ENCODE data around the gene MAN2B2. TPM values are rescaled to one million over a fixed set of nuclear protein-coding genes. Genes with fewer than 3 reads are reported as not detected.
"Not testable (repeated sequence)": the region's sequence is repeated elsewhere in the genome, so short reads cannot be mapped to it uniquely, and the experiment has no call there.

MAN2B2 gene
- total RNA-seq, 4 donors from 2014 or later: 17.5 to 55.9 (median 27.6) TPM

GRCh38 chr4:6644792-6645530 is 70.0 kb downstream of the MAN2B2 start:
- intact Hi-C loops (cut with DNase I; ENCODE audit: low total_unique reads): loop anchor here (10.0 kb wide), 1 partner anchor 60 kb away; the partner anchor contains the start of gene MRFAP1L1
- H3K36me3 ChIP-seq: peaks cover 0 to 4% (median 0%) of the 10 kb centered on the region in 4 donors
- WGBS, 2 donors (ENCODE audit: low coverage in 1 of 2): 73 to 97% methylated on average over 3 to 5 of the region's 5 CpGs
- in situ Hi-C loops (cut with MboI; ENCODE audit: low pct_ligation_motif_present in 1 of 4, low pct_unique_long_range_greater_than_20kb in 1 of 4, low sequenced_read_pairs in 3 of 4): no loop called here
- no peaks in the 10 kb centered on the region for H3K9me3 ChIP-seq
- no peak for DNase-seq
- H3K27ac ChIP-seq: no peak overlapping the region
- TF ChIP-seq POLR2A (IDR thresholded peaks at IDR 0.05): no peak
- no peak for TF ChIP-seq EP300 (IDR thresholded peaks at IDR 0.05; ENCODE audit: low read depth)
- no peak for TF ChIP-seq POLR2AphosphoS5 (IDR thresholded peaks at IDR 0.05)
- TF ChIP-seq, protein P1, sequence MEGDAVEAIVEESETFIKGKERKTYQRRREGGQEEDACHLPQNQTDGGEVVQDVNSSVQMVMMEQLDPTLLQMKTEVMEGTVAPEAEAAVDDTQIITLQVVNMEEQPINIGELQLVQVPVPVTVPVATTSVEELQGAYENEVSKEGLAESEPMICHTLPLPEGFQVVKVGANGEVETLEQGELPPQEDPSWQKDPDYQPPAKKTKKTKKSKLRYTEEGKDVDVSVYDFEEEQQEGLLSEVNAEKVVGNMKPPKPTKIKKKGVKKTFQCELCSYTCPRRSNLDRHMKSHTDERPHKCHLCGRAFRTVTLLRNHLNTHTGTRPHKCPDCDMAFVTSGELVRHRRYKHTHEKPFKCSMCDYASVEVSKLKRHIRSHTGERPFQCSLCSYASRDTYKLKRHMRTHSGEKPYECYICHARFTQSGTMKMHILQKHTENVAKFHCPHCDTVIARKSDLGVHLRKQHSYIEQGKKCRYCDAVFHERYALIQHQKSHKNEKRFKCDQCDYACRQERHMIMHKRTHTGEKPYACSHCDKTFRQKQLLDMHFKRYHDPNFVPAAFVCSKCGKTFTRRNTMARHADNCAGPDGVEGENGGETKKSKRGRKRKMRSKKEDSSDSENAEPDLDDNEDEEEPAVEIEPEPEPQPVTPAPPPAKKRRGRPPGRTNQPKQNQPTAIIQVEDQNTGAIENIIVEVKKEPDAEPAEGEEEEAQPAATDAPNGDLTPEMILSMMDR (IDR thresholded peaks at IDR 0.05): no peak
- no peak overlapping the region for H3K4me3 ChIP-seq
- peaks cover 10 to 24% (median 18%) of the 10 kb centered on the region in 4 donors for H3K4me1 ChIP-seq
- H3K27me3 ChIP-seq: no peaks in the 10 kb centered on the region

DNA sequence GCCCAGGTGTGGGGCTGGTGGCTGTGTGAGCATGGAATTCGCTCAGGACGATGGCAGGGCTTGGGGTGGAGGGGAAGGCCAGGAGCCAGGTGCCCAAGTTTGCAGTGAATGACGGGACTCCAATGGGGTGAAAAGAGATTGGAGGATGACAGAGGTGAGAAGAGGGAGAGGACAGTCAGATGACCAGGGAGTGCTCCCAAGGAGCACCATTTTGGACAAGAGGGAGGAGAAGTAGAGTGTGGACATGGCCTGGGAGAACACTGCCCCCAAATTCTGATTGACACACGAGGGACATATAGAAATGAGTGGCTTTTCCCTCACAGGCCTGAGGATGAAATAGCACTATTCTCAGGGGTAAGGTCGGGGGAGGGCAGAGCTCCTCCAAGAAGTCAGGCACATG is 72.2 kb downstream of the MAN2B2 start:
- DNase-seq: no peak
- H3K36me3 ChIP-seq: peaks cover 0 to 4% (median 0%) of the 10 kb centered on the region in 4 donors
- no peaks in the 10 kb centered on the region for H3K9me3 ChIP-seq
- no peak overlapping the region for H3K27ac ChIP-seq
- TF ChIP-seq, protein P1 (IDR thresholded peaks at IDR 0.05): no peak
- intact Hi-C loops (cut with DNase I; ENCODE audit: low total_unique reads) (loop anchor here (10.0 kb wide), 1 partner anchor 58 kb away; the partner anchor contains the start of gene MRFAP1L1), in situ Hi-C loops (cut with MboI; ENCODE audit: low pct_ligation_motif_present in 1 of 4, low pct_unique_long_range_greater_than_20kb in 1 of 4, low sequenced_read_pairs in 3 of 4) (no loop called here)
- WGBS, 2 donors (ENCODE audit: low coverage in 1 of 2): 77 to 86% methylated on average over 2 to 5 of the region's 5 CpGs
- peaks cover 5 to 12% (median 10%) of the 10 kb centered on the region in 4 donors for H3K4me1 ChIP-seq
- no peak overlapping the region for H3K4me3 ChIP-seq
- H3K27me3 ChIP-seq: no peaks in the 10 kb centered on the region

DNA sequence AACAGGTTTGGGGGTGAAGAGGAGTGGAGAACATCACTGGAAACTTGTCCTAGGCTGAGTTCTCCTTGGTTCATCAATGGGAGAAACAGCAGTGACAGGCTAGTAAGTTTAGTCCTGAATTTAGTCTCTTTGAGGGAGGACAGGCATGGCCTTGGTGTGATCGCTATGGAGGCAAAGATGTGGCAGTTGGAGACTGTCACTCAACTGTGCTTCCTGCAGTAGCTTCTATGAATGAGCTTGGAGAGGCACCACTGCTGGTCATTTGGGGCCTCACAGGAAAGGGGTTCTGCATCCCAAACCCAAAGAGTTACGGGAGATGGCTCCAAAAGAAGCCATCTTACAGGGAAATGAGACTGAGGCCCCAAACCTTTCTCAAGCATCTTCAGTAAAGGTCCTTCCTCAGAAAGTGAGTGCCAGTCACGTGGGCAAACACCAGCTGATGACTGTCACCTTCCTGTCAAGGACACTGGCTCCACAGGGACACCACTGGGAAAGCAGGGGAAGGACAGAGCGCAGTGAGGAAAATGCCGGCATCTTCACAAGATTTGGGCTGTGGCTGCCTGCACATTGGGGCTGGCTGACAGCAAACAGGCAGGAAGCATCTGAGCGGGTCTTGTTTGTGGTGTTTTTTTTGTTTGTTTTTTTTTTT is 72.7 kb downstream of the MAN2B2 start:
- peaks cover 0 to 4% (median 0%) of the 10 kb centered on the region in 4 donors for H3K36me3 ChIP-seq
- intact Hi-C loops (cut with DNase I; ENCODE audit: low total_unique reads): loop anchor here (10.0 kb wide), 1 partner anchor 57 kb away; the partner anchor contains the start of gene MRFAP1L1
- H3K4me3 ChIP-seq: no peak overlapping the region
- H3K4me1 ChIP-seq: peaks cover under 1 to 6% (median 5%) of the 10 kb centered on the region in 4 donors
- H3K9me3 ChIP-seq: no peaks in the 10 kb centered on the region
- DNase-seq: no peak
- no peak overlapping the region for H3K27ac ChIP-seq
- TF ChIP-seq POLR2AphosphoS5 (IDR thresholded peaks at IDR 0.05): no peak
- no peak for TF ChIP-seq POLR2A (IDR thresholded peaks at IDR 0.05)
- TF ChIP-seq EP300 (IDR thresholded peaks at IDR 0.05; ENCODE audit: low read depth): no peak
- TF ChIP-seq, protein P1 (IDR thresholded peaks at IDR 0.05): no peak
- H3K27me3 ChIP-seq: no peaks in the 10 kb centered on the region
- in situ Hi-C loops (cut with MboI; ENCODE audit: low pct_ligation_motif_present in 1 of 4, low pct_unique_long_range_greater_than_20kb in 1 of 4, low sequenced_read_pairs in 3 of 4): no loop called here
- 63 to 80% methylated on average over 1 to 6 of the region's 6 CpGs for WGBS, 2 donors (ENCODE audit: low coverage in 1 of 2)

- intact Hi-C loops (cut with DNase I; ENCODE audit: low total_unique reads) (loop anchor here (10.0 kb wide), 1 partner anchor 56 kb away; the partner anchor contains the start of gene MRFAP1L1), in situ Hi-C loops (cut with MboI; ENCODE audit: low pct_ligation_motif_present in 1 of 4, low pct_unique_long_range_greater_than_20kb in 1 of 4, low sequenced_read_pairs in 3 of 4) (no loop called here)
- Histone ChIP-seq H3K4me3 (no peak overlapping the region), H3K27ac (no peak overlapping the region), H3K36me3 (no peaks in the 10 kb centered on the region), H3K4me1 (no peaks in the 10 kb centered on the region), H3K27me3 (no peaks in the 10 kb centered on the region), H3K9me3 (no peaks in the 10 kb centered on the region)
- 79 to 86% methylated on average over 7 to 8 of the region's 8 CpGs for WGBS, 2 donors (ENCODE audit: low coverage in 1 of 2)
- TF ChIP-seq POLR2A (IDR thresholded peaks at IDR 0.05): no peak
- TF ChIP-seq EP300 (IDR thresholded peaks at IDR 0.05; ENCODE audit: low read depth): no peak
- DNase-seq: no peak
Measured at GRCh38 chr4:6649216-6649615, 74.2 kb downstream of the MAN2B2 start.

GRCh38 chr4:6654211-6654610 is 79.2 kb downstream of the MAN2B2 start:
- in situ Hi-C loops (cut with MboI; ENCODE audit: low pct_ligation_motif_present in 1 of 4, low pct_unique_long_range_greater_than_20kb in 1 of 4, low sequenced_read_pairs in 3 of 4); H3K36me3 ChIP-seq; intact Hi-C loops (cut with DNase I; ENCODE audit: low total_unique reads); H3K9me3 ChIP-seq; H3K4me3 ChIP-seq; DNase-seq; H3K27ac ChIP-seq: not testable (repeated sequence)
- 52 to 100% methylated on average over 1 to 3 of the region's 3 CpGs for WGBS, 2 donors (ENCODE audit: low coverage in 1 of 2)
- Histone ChIP-seq H3K4me1 (peaks cover 0 to 11% (median 0%) of the 10 kb centered on the region in 4 donors), H3K27me3 (peaks cover 12% of the 10 kb centered on the region)

DNA sequence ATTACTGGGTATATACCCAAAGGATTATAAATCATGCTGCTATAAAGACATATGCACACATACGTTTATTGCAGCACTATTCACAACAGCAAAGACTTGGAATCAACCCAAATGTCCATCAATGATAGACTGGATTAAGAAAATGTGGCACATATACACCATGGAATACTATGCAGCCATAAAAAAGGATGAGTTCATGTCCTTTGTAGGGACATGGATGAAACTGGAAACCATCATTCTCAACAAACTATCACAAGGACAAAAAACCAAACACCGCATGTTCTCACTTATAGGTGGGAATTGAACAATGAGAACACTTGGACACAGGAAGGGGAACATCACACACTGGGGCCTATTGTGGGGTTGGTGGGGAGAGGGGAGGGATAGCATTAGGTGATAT is 80.3 kb downstream of the MAN2B2 start:
- DNase-seq; intact Hi-C loops (cut with DNase I; ENCODE audit: low total_unique reads); H3K9me3 ChIP-seq; H3K4me3 ChIP-seq; H3K36me3 ChIP-seq; in situ Hi-C loops (cut with MboI; ENCODE audit: low pct_ligation_motif_present in 1 of 4, low pct_unique_long_range_greater_than_20kb in 1 of 4, low sequenced_read_pairs in 3 of 4); H3K27ac ChIP-seq: not testable (repeated sequence)
- Histone ChIP-seq H3K27me3 (peaks cover 21% of the 10 kb centered on the region), H3K4me1 (peaks cover 0 to 14% (median 0%) of the 10 kb centered on the region in 4 donors)
- 75 to 100% methylated on average over 1 to 2 of the region's 2 CpGs for WGBS, 2 donors (ENCODE audit: low coverage in 1 of 2)

Measured in transverse colon (tissue), 4 donors.